GM21360 (cell line): ENCODE data around the gene URM1.

ENCODE experiments used
- ATAC-seq: cut with Tn5 transposase; IDR thresholded peaks from one replicate; pipeline ENCODE4 v1.9.1; 2021; ENCODE audit warnings: mild to moderate bottlenecking, moderate library complexity; ENCODE audit not compliant: unreplicated experiment

The URM1 gene

DNA sequence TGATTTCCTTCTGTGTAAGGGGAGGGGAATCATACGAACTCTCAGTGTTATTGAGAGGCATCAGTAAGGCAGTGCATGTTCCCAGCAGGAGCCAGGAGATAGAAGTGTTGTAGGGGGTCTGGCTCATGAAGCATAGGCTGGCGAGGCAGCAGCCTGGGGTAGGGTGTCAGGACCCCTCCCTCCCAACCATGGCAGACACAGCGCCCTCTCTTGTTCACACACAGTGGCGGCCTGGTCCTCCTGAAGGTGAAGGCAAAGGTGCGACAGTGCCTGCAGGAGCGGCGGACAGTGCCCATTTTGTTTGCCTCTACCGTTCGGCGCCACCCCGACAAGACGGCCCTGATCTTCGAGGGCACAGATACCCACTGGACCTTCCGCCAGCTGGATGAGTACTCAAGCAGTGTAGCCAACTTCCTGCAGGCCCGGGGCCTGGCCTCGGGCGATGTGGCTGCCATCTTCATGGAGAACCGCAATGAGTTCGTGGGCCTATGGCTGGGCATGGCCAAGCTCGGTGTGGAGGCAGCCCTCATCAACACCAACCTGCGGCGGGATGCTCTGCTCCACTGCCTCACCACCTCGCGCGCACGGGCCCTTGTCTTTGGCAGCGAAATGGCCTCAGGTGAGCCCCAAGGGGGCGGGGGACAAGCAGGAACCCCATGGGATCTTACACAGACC, 26.1 kb upstream of the URM1 start:
- no peak for ATAC-seq

- no peak for ATAC-seq
Measured at GRCh38 chr9:128349125-128349524, 22.0 kb upstream of the URM1 start.

- ATAC-seq = no peak
Measured at GRCh38 chr9:128349772-128350171, 21.4 kb upstream of the URM1 start.

GRCh38 chr9:128355451-128355850, 15.7 kb upstream of the URM1 start:
- no peak for ATAC-seq

DNA sequence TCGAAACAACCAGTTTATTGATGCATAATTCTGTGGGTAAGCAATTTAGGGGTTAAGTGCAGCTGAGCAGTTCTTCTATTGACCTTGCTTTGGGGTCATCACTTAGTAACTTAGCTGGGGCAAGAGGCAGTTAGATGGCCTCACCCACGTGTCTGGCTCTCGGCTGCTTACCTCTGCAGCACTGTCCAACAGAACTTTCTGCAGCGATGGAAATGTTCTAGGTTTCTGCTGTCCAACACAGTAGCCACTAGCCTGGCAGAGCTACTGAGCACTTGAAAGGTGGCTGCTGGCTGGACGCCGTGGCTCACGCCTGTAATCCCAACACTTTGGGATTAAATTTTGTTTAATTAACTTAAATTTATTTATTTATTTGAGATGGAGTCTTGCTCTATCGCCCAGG, 13.1 kb upstream of the URM1 start:
- ATAC-seq = no peak

- ATAC-seq = no peak
Measured at GRCh38 chr9:128358861-128359260, 12.3 kb upstream of the URM1 start.

DNA sequence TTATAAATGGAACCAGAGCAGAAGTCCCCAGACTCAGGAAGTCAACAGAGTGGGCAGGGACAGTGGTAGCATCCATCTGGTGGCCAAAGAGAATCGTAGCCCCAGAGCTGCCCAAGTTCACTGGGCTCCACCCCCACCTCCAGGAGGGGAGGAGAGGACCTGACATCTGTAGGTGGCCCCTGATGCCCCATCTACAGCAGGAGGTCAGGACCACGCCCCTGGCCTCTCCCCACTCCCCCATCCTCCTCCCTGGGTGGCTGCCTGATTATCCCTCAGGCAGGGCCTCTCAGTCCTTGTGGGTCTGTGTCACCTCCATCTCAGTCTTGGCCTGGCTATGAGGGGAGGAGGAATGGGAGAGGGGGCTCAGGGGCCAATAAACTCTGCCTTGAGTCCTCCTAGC, 10.3 kb upstream of the URM1 start:
- no peak for ATAC-seq

GRCh38 chr9:128361296-128361985, 9.7 kb upstream of the URM1 start:
- no peak for ATAC-seq

DNA sequence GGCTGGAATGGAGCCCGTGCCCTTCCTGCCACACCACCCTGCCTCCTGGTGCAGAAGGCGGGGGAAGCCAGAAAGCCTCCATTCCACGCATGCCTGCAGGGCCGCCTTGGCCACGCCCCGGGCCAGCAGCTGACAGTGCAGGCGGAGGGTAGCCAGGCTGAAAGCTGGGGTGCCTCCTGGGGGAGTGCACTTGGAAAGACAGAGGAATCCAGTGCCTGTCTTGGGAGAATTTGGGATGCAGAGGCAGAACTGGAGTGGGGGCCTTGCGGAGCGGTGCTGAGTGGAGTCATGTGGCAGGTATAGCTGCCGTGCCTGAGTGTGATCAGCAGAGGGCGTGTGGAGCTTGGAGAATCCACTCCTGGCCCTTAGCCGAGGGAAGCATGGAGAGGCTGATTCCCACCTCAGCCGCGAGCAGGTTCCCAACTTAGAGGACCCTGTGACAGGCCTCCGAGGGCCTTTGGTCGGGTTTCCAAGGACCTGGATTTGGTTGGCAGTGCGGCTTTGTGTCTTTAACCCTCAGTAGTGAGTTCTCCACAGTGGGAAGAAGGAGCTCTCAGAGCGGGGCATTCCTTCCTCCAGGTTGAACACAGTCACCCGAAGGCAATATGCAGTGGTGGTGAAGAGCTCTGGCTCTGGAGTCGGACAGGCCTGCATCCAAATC, 9.1 kb upstream of the URM1 start:
- ATAC-seq = peak; percentile 69

DNA sequence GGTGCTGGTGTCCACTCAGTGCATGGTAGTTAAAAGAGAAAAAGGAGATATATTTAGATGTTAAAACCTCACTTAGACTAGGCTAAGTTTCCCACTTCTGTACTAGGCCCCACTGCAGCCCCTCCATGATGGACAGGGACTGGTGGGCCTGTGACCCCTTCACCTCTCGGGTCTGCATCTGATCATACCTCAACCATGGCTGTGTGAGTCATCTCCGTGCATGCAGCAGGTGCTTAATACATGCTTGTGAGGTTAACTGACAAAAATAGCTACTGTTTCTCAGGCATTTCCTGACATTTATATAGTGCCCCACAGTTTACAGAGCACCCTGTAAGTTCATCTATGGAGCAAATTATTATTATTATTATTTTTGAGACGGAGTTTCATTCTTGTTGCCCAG, 8.4 kb upstream of the URM1 start:
- no peak for ATAC-seq

GRCh38 chr9:128365525-128365924, 5.6 kb upstream of the URM1 start:
- ATAC-seq = no peak

DNA sequence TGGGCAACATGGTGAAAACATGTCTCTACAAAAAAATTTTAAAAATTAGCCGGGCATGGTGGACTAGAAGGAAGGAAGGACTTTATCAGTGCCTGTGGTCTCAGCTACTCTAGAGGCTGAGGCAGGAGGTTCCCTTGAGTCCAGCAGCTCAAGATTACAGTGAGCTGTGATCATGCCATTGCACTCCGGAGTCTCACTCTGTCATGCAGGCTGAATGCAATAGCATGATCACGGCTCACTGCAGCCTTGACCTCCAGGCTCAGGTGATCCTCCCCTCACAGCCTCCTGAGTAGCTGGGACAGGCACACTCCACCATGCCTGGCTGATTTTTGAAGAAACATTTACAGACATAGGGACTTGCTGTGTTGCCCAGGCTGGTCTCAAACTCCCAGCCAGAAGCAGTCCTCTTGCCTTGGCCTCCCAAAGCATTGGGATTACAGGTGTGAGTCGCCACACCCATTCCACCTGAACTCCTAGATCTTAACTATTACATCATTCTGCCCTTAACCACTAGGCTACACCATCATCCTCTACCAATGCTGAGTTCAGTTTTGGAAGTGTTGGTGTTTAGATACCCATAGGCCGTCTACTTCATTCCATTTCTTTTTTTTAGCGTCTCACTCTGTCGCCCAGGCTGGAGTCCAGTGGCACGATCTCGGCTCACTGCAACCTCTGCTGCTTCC, 2.0 kb upstream of the URM1 start:
- no peak for ATAC-seq

- ATAC-seq = no peak
Measured at GRCh38 chr9:128370367-128370751, 815 bp upstream of the URM1 start.

DNA sequence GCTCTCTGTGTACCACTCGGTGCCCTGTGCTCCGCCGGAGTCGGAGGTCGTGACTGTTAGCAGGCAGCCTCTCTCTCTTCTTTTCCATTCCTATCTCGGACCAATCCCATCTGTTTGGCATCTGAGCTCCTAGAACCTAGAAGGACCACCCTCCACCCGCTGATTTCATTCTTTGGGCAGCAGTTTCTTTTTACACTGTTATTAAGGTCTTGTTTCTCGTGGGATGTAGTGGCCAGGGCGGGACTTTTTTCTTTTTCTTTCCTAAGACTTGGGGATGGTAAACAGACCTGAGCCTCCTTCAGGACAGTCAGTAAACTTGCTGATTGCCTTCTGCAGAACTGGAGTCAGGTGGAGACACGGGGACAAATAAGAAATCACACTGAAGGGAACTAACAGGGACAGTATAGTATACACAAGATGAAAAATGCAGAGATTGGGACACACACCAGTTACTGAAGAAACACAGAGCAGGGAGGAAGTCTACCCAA, 500 bp downstream of the URM1 start:
- ATAC-seq = peak; percentile 5

DNA sequence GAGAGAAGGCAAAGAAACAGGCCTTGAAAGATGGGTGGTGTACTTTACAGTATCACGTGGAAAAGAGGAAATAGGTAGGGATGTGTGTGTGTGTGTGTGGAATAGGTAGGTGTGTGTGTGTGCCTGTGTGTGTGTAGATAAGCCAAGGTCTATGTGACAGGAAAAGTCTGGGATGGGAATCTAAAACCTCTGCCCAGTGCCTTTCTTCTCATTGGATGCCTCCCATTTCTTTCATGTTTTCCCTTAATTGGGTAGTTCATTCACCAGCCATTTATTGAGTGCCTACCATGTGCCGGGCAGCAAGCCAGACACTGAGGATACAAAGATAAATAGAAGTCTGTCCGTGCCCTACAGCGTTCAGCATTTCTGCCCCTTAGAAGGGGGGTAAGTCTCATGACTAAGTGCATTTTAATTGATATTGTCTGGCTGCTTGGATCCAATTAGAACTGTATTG, 1.0 kb downstream of the URM1 start:
- no peak for ATAC-seq

GRCh38 chr9:128372784-128373183, 1.6 kb downstream of the URM1 start:
- ATAC-seq = no peak

- no peak for ATAC-seq
Measured at GRCh38 chr9:128374221-128374675, 3.1 kb downstream of the URM1 start.

GRCh38 chr9:128375865-128376264, 4.7 kb downstream of the URM1 start:
- no peak for ATAC-seq

DNA sequence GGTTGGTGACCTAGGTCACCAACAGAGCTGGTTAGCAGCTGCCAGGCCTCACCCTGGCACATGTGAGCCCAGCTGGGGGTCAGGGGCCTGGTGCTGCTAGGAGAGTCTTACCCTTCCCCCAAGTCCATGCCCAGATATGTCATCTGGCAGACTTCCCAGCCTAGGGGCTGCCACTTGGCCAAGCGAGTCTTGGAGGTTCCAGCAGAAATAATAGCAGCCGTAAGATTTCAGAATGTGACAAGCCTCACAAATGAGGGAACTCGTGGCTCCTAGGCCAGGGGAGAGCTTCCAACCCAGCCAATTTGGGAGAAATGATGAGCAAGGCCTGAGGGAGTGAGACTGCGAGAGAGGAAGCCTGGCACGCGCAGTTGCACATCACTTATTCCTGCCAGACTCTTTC, 11.1 kb downstream of the URM1 start:
- no peak for ATAC-seq

GRCh38 chr9:128383007-128383753, 12.0 kb downstream of the URM1 start:
- ATAC-seq = no peak

- ATAC-seq = no peak
Measured at GRCh38 chr9:128383791-128384190, 12.6 kb downstream of the URM1 start.
